Activated naive CD8-positive, alpha-beta T cell treated with anti-CD3 and anti-CD28 coated beads, Interleukin-2, amount 50 U/mL, for 16 hours (primary cell): ENCODE data around the gene SH2D3A.
"Not testable (repeated sequence)": the region's sequence is repeated elsewhere in the genome, so short reads cannot be mapped to it uniquely, and the experiment has no call there.

Experiments
- DNase-seq: peaks from one replicate; pipeline ENCODE4 v3.0.0-alpha.2; 2020; ENCODE audit warnings: low read depth, low spot score

Gene SH2D3A

DNA sequence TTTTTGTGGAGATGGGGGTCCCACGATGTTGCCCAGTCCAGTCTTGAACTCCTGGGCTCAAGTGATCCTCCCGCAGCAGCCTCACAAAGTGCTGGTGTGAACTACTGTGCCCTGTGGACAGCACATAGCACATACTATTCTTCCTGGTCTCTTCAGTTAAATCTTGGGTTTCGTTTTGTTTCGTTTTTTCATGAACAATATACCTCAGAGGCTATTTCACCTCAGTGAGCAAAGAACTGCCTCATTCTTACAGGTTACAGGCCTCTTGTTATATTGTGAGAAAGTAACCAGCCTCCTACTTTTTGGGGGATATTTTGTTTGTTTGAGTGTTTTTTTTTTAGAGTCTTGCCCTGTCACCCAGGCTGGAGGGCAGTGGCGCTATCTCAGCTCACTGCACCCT is 45.5 kb downstream of the SH2D3A start:
- DNase-seq: no peak

GRCh38 chr19:6721138-6721474 is 46.1 kb downstream of the SH2D3A start:
- DNase-seq: no peak

- no peak for DNase-seq
Measured at GRCh38 chr19:6720369-6721137, 46.7 kb downstream of the SH2D3A start, which contains the start of gene C3. Gene C3, minus strand, starts transcription at chr19:6720650. Its CDS starts 61 bp downstream, at chr19:6720589.

GRCh38 chr19:6719992-6720368 is 47.3 kb downstream of the SH2D3A start:
- DNase-seq: no peak

- no peak for DNase-seq
Measured at GRCh38 chr19:6719540-6719861, 47.7 kb downstream of the SH2D3A start.

DNA sequence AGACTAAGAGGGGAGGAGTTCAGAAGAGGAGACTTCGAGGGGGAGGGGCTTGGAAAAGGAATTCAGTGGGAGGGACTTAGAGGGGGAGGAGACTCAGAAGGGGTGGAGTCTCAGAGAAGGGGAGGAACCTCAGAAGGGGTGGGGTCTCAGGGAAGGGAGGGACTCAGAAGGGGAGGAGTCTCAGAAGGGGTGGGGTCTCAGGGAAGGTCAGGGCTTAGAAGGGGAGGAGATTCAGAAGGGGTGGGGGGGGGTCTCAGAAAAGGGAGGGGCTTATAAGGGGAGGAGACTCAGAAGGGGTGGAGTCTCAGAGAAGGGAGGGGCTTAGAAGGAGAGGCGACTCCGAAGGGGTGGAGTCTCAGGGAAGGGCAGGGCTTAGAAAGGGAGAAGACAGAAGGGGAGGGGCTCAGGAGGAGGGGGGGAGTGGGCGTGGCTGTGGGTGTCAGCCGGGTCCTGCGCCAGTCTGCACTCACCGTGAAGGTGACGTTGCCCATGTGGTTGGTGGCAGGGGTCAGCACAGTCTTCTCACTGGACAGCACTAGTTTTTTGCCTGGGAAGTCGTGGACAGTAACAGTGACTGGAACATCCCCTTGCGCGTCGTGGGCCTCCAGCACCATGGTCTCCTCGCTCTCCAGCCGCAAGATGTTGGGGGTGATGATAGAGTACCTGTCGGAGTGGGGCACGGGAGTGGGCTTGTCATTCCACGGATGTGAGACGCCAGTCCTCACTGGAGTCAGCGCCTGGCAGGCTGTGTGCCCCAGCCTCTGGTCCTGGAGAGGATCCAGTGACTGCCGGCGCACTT is 48.3 kb downstream of the SH2D3A start:
- no peak for DNase-seq

DNA sequence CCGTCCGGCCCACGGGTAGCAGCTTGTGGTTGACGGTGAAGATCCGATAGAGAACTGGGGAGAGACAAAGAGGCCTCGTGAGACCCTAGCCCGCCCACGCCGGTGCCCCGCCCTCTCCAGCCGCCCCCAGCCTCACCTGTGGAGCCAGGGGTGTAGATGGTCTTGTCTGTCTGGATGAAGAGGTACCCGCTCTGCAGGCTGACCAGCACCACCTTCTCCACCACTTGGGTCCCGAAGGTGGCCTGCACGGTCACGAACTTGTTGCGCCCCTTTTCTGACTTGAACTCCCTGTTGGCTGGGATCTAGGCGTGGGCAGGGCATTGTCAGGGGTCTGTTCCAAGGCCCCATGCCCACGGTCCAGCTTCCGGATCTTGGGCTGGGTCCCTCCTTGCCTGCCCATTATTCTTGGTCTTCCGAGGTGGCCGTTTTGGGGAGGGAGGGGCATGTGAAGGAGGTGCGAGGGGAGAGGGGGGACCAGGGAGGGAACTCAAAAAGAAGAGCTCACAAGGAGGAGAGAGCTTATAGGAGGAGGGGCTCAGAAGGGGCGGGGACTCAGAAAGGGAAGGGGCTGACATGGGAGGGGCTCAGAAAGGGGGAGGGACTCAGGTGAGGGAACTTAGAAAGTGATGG is 49.0 kb downstream of the SH2D3A start:
- DNase-seq: no peak

DNA sequence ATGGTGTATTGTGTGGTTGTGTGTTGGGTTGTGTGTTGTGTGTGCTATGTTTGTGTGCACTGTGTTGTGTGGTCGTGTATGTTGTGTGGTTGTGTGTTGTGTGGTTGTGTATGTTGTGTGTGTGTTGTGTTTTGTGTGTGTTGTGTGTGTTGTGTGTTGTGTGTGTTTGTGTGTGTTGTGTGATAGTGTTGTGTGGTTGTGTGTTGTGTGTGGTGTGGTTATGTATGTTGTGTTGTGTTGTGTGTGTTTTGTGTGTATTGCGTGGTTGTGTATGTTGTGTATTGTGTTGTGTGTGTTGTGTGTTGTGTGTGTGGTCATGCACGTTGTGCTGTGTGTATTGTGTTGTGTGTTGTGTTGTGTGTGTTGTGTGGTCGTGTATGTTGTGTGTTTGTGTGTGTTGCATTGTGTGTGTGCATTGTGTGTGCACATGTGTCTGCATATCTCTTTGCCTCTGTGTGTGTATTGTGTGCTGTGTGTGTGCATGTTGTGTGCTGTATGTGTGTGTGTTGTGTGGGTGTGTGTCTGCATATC is 49.7 kb downstream of the SH2D3A start:
- no peak for DNase-seq

DNA sequence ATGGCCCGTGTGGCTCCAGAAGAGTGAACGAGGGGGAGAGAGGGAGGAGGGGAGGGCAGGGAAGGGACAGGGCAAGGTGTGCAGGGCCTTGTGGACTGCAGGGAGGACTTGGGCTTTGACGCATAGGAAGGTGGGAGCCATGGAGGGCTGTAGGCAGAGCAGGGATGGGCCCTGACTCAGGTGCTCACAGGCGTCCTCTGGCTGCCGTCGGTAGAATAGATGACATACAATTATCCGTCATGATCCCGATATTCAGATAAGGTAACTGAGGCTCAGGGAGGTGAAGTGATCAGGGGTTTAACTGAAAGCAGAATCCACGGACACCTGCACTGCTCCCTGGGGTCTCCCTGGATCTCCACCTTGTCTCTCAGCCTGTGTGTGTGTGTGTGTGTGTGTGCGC is 50.2 kb downstream of the SH2D3A start:
- DNase-seq: no peak

DNA sequence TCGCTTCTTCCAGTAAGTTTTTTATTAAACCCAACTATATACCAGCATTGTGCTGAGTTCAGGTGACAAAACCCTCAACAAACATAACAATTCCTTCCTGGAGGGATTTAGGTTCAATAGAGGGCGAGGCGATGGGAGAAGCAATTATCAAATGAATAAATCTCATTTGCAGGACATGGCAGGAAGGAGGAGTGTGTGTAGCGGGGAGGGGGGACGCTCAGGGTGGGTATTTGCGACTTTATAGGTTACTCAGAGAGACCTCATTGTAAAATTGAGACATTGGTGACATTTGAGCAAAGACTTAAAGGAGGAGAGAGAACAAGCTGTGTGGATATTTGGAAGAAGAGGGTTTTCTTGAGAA is 50.6 kb downstream of the SH2D3A start:
- no peak for DNase-seq

DNA sequence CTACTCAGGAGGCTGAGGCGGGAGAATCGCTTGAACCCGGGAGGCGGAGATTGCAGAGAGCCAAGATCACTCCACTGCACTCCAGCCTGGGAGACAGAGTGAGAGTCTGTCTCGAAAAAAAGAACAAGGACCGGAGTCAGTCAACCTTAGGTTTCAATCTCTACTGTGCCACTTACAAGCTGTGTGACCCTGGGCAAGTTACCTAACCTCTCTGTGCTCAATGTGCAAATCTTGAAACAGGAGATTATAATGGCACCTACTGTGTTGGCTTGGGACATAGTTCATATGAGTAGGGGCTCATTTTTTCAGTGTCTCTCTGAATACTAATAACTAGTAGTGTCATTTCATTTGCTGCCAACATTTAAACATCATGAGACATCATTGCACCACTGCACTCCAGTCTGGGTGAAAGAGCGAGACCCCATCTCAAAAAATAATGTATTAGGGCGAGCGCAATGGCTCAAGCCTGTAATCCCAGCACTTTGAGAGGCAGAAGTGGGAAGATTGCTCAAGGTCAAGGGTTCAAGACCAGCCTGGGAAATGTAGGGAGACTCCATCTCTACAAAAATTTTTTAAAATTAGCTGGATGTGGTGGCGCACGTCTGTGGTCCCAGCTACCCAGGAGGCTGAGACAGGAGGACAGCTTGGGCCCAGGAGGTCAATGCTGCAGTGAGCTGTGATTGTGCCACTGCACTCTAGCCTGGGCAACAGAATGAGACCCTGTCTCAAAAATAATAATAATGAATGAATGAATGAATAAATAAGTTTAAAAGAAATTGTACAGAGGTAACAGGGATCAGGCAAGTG is 52.3 kb downstream of the SH2D3A start:
- no peak for DNase-seq

GRCh38 chr19:6713773-6714692 is 53.2 kb downstream of the SH2D3A start:
- no peak for DNase-seq

- DNase-seq: no peak
Measured at GRCh38 chr19:6712692-6713670, 54.3 kb downstream of the SH2D3A start.

DNA sequence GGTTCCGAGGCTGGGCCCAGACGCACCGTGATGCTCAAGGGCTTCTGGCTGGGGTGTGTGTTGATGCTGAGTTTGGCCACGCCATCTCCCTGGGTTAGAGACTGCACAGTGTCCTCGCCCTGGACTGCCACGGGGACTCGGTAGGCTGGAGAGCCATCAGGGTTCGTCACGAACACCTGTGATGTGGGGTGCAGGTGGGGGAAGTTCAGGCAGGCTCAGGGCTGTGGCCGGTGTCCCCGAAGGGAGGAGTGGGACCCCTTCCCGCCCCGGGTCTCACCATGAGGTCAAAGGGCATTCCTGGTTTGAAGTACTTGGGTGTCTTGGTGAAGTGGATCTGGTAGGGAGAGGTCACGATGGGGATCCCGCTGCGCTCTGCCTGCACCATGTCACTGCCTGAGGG is 55.0 kb downstream of the SH2D3A start:
- no peak for DNase-seq

DNA sequence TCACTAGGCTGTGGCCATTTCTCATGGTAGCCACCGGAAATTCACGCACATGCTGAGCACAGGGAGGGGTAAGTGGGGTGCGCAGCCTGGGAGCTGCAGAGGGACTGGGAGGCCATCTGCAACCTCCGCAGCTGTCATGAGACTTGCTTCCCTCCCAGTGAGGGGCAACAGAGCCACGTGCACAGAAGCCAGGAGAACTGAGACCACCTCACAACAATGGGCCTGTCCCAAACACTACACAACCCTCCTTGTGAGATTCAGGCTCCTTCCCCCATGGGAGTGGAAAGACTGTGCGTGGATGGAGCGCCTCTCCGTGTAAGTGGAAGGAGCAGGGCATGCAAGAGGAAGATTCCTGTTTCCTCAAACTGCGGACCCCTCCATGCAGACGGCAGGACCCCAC is 55.6 kb downstream of the SH2D3A start:
- no peak for DNase-seq

GRCh38 chr19:6711078-6711361 is 56.2 kb downstream of the SH2D3A start:
- DNase-seq: no peak

- DNase-seq: no peak
Measured at GRCh38 chr19:6710273-6711077, 56.8 kb downstream of the SH2D3A start.

GRCh38 chr19:6709549-6709948 is 57.7 kb downstream of the SH2D3A start:
- no peak for DNase-seq

DNA sequence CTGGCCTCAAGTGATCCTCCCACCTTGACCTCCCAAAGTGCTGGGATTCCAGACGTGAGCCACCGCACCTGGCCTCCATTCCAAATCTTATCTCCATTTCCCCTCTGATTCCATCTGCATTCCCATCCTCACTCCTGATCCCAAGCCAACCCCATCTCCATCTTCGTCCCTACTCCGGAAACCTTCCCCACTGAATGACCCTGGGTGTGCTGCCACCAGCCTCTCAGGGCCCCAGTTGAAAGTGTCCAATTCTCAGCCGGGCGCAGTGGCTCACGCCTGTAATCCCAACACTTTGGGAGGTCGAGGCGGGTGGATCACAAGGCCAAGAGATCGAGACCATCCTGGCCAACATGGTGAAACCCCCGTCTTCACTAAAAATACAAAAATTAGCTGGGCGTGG is 58.3 kb downstream of the SH2D3A start:
- DNase-seq: not testable (repeated sequence)
